Immature natural killer cell (primary cell): ENCODE measurements around the gene DNAJC5. TPM values are rescaled to one million over a fixed set of nuclear protein-coding genes. Genes with fewer than 3 reads are reported as not detected.

ENCODE experiments used
- DNase-seq, 3 donors: peaks; one replicate each; pipeline ENCODE4 v3.0.0; 2022; ENCODE audit warnings: mixed read lengths in 1 of 3
- H3K27ac Mint-ChIP-seq, 6 donors: one replicate each; pipeline ENCODE4 v1.8.0; 2020; ENCODE audit warnings: mixed read lengths in 6 of 6, mild to moderate bottlenecking in 5 of 6, inconsistent platforms in 4 of 6, moderate library complexity in 3 of 6
- H3K27me3 Mint-ChIP-seq, 3 donors: one replicate each; pipeline ENCODE4 v1.8.0; 2020 to 2021; ENCODE audit warnings: low read depth in 3 of 3, mild to moderate bottlenecking in 3 of 3, mixed read lengths in 3 of 3, moderate library complexity in 3 of 3, inconsistent platforms in 1 of 3
- H3K36me3 Mint-ChIP-seq, 3 donors: one replicate each; pipeline ENCODE4 v1.8.0; 2020; ENCODE audit warnings: mixed read lengths in 3 of 3, inconsistent platforms in 2 of 3, mild to moderate bottlenecking in 2 of 3
- H3K4me1 Mint-ChIP-seq, 2 donors: one replicate each; pipeline ENCODE4 v1.8.0; 2020; ENCODE audit warnings: inconsistent platforms in 2 of 2, mild to moderate bottlenecking in 2 of 2, mixed read lengths in 2 of 2, moderate library complexity in 1 of 2
- H3K4me3 Mint-ChIP-seq, 5 donors: one replicate each; pipeline ENCODE4 v1.8.0; 2020; ENCODE audit warnings: mild to moderate bottlenecking in 5 of 5, mixed read lengths in 5 of 5, inconsistent platforms in 3 of 5, moderate library complexity in 3 of 5
- H3K9me3 Mint-ChIP-seq, 6 donors: one replicate each; pipeline ENCODE4 v1.8.0; 2020; ENCODE audit warnings: mild to moderate bottlenecking in 6 of 6, mixed read lengths in 6 of 6, inconsistent platforms in 4 of 6, moderate library complexity in 3 of 6
- polyA plus RNA-seq, 3 donors: library from polyadenylated mRNA; unstranded; fragments of 300-500 nt; fragmentation: Illumina TruSeq; gene quantifications; one replicate each; pipeline ENCODE4 v1.2.3, GENCODE V29; 2021

The DNAJC5 gene
- polyA plus RNA-seq, 3 donors from 2014 or later: 1.4 to 8.2 (median 2.9) TPM

DNA sequence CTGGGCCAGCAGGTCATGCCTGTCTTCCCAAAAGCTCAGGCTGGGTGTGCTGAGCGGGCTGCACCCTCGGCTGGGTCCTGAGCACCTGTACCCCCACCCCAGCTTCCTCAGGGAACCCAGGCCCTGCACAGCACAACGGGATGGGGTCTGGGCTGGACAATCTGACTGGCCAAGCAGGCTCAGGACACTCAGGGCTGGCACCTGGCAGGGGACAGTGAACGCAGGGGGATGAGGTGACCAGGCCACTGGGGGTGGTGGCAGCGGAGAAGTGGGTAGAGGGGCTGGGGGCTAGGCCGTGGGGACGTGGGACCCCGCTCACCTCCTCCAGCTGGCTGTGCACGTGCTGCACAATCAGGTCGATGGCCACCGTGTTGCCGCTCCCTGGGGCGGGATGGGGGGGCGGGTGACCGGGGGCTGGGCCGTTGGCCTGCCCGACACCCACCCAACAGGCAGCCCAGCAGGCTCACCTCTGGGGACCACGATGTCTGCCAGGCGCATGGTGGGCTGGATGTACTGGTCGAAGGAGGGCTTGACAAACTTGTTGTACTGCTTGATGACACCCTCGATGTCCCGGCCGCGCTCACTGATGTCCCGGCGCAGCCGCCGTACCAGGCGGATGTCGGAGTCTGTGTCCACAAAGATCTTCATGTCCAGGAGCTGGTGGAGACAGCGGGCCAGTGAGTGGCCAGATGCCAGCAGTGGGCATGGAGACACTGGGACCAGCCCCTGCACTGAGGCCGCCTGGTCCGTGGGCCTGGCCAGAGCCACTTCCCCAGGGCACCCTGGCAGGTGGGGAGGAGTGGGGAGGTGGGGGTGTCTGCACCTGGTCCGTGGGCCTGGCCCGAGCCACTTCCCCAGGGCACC, 49.4 kb downstream of the DNAJC5 start:
- Mint-ChIP-seq H3K27ac (no peak overlapping the region), H3K27me3 (peaks cover 11 to 24% (median 18%) of the 10 kb centered on the region in 3 donors), H3K9me3 (no peaks in the 10 kb centered on the region), H3K36me3 (peaks cover 0 to 4% (median 0%) of the 10 kb centered on the region in 3 donors), H3K4me3 (no peak overlapping the region), H3K4me1 (peaks cover 33 to 47% of the 10 kb centered on the region in 2 donors)
- no peak for DNase-seq

DNA sequence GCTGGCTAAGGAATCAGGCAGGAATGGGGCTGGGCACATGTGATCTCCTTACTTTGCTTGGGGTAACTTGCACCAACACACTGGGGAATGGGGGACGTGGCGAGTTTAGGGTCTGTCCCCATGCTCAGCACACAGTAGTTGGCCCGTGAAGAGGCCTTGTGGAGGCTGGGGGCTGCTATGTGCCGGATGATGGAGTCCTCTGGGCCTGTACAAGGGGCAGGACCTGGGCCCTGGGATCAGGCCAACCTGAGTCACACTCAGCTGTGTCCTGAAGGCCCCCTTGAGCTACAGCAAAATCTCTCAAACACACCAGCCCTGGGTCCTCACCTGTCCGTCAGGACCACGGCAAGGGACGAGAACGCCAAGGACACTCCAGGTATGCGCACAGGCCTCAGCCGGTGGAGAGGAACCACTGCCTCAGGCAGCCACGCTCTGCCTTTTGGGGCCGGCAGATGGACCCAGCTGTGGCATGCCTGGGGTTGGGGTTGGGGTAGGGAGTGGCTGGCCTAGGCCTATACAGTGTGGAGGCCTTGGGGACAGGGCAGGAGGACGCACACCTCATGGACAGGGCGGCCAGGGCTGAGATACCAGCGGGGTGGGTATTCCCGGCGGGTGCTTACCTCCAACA, 50.2 kb downstream of the DNAJC5 start:
- no peak overlapping the region for H3K27ac Mint-ChIP-seq
- peak overlapping the region in 1 of 5 donors; percentile 7 for H3K4me3 Mint-ChIP-seq
- H3K36me3 Mint-ChIP-seq: peaks cover 0 to 4% (median 0%) of the 10 kb centered on the region in 3 donors
- no peak for DNase-seq
- H3K27me3 Mint-ChIP-seq: peaks cover 12 to 24% (median 21%) of the 10 kb centered on the region in 3 donors
- no peaks in the 10 kb centered on the region for H3K9me3 Mint-ChIP-seq
- H3K4me1 Mint-ChIP-seq: peaks cover 41 to 52% of the 10 kb centered on the region in 2 donors

DNA sequence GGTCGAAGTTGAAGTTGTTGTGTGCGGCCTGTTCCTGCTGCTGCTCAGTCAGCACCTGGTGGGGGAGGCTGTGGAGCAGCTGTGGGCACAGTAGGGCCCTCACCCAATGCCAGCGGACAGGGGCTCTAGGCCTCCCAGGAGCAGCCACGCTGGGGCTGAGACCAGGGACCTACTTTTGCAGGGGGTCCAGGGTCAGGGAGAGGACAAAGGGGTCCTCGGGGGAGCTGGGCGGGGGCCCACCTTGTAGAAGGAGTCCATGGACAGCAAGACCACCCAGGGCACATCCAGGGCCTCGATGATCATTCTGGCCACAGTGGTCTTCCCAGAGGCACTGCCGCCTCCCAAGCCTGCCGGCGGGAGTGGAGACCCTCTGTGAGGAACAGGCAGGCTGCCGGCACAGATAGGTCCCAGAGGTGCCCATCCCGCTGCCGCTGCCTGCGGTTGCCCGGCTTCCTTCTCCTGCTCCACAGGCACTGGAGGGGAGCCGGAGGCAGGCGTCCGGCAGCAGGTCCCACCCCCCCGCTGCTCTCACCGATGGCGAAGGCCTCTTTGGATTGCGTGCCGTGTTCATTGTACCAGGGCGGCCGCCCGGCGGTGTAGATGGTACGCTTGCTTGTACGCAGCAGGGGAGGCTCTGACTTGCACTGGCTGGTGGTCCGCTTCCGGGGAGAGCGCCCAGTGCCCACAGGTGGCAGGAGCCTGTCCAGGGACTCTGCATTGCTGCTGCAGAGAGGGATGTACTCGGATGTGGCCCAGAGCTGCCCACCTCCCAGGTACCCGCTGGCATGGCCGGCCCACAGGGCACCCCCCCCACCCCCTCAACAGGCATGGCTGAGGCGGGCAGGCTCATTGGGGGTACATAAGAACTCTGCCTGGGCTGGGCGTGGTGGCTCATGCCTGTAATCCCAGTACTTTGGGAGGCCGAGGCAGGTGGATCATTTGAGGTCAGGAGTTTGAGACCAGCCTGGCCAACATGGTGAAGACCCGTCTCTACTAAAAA, 51.3 kb downstream of the DNAJC5 start:
- peaks cover 0 to 4% (median 0%) of the 10 kb centered on the region in 3 donors for H3K36me3 Mint-ChIP-seq
- no peak overlapping the region for H3K4me3 Mint-ChIP-seq
- H3K4me1 Mint-ChIP-seq: peaks cover 41 to 50% of the 10 kb centered on the region in 2 donors
- DNase-seq: no peak
- no peak overlapping the region for H3K27ac Mint-ChIP-seq
- H3K27me3 Mint-ChIP-seq: peaks cover 12 to 21% (median 19%) of the 10 kb centered on the region in 3 donors
- H3K9me3 Mint-ChIP-seq: no peaks in the 10 kb centered on the region

- Mint-ChIP-seq H3K27ac (peak overlapping the region in 4 of 6 donors; percentile 35 to 76 (median 74)), H3K27me3 (peaks cover 12 to 20% (median 18%) of the 10 kb centered on the region in 3 donors), H3K4me1 (peaks cover 40 to 46% of the 10 kb centered on the region in 2 donors), H3K4me3 (peak overlapping the region; percentile 57 to 91 (median 71)), H3K36me3 (peaks cover 0 to 4% (median 0%) of the 10 kb centered on the region in 3 donors), H3K9me3 (no peaks in the 10 kb centered on the region)
- no peak for DNase-seq
Measured at GRCh38 chr20:63946986-63947637, 52.2 kb downstream of the DNAJC5 start.

DNA sequence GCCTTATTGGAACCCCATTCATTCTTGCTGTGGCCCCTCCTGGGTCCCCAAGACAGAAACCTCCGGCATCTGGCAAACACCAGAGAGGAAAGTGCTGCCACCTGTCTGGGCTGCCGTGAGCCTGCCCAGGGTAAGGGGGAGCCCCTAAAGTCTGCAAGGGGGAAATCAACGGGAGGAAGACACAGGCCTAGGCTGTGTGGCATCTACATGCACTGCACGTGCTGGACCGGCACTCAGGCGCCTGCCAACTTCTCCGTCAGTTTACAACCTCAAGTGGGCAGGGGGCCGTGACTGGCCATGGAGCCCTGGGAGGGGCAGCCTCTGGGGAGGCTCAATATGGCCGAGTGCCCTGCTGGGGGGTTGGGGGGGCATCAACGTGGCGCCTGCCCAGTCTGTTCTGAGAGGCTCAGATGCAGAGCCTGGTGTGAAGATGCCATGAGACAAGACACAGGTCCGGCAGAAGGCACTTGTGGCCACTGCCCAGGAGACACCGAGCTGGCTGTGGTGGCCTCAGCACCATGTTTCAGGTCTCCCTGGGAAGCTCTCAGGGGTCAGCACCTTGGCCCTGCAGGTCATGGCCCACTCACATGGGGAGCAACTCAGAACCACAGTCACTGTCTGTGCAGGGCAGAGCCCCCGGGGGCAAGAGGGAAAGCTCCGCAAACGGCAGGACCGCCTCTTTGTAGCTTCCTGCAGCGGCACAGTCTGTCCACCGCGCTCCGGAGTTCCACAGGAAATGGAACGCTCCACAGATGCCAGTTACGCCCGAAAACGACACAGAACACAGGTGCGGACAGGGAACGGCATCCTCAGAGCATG, 52.9 kb downstream of the DNAJC5 start:
- peaks cover 0 to 4% (median 0%) of the 10 kb centered on the region in 3 donors for H3K36me3 Mint-ChIP-seq
- H3K9me3 Mint-ChIP-seq: no peaks in the 10 kb centered on the region
- H3K27ac Mint-ChIP-seq: peak overlapping the region; percentile 29 to 96 (median 94)
- H3K4me1 Mint-ChIP-seq: peaks cover 35 to 43% of the 10 kb centered on the region in 2 donors
- peak overlapping the region; percentile 80 to 94 (median 83) for H3K4me3 Mint-ChIP-seq
- peak in 2 of 3 donors; percentile 24 to 37 for DNase-seq
- H3K27me3 Mint-ChIP-seq: peaks cover 12 to 21% (median 15%) of the 10 kb centered on the region in 3 donors

GRCh38 chr20:63950701-63951397, 55.9 kb downstream of the DNAJC5 start:
- peaks cover 10 to 26% (median 24%) of the 10 kb centered on the region in 3 donors for H3K27me3 Mint-ChIP-seq
- H3K9me3 Mint-ChIP-seq: no peaks in the 10 kb centered on the region
- H3K27ac Mint-ChIP-seq: no peak overlapping the region
- H3K4me1 Mint-ChIP-seq: peaks cover 49% of the 10 kb centered on the region in 2 donors
- no peaks in the 10 kb centered on the region for H3K36me3 Mint-ChIP-seq
- no peak for DNase-seq
- no peak overlapping the region for H3K4me3 Mint-ChIP-seq

- Mint-ChIP-seq H3K27me3 (peaks cover 10 to 26% (median 24%) of the 10 kb centered on the region in 3 donors), H3K27ac (no peak overlapping the region), H3K9me3 (no peaks in the 10 kb centered on the region), H3K4me1 (peaks cover 49 to 51% of the 10 kb centered on the region in 2 donors), H3K4me3 (no peak overlapping the region), H3K36me3 (no peaks in the 10 kb centered on the region)
- no peak for DNase-seq
Measured at GRCh38 chr20:63951398-63952209, 56.7 kb downstream of the DNAJC5 start.

DNA sequence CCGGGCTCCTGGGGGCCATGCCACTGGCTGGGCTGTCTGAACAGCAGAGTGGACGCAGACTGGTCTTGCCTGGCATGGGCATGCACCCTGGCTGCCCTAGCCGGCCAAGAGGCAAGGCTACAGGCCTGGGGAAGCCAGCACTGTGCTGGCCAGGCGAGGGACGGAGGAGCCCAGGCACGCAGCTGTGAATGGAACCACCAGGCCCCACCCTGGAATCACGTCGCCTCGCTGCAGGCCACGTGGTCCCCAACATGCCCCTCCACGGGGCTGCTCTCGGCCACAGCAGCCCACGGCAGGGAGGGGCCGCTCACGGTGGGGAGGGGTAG, 57.2 kb downstream of the DNAJC5 start:
- Mint-ChIP-seq H3K4me3 (no peak overlapping the region), H3K36me3 (no peaks in the 10 kb centered on the region), H3K4me1 (peaks cover 43 to 47% of the 10 kb centered on the region in 2 donors), H3K27ac (no peak overlapping the region), H3K27me3 (peaks cover 10 to 23% (median 22%) of the 10 kb centered on the region in 3 donors), H3K9me3 (no peaks in the 10 kb centered on the region)
- no peak for DNase-seq

DNA sequence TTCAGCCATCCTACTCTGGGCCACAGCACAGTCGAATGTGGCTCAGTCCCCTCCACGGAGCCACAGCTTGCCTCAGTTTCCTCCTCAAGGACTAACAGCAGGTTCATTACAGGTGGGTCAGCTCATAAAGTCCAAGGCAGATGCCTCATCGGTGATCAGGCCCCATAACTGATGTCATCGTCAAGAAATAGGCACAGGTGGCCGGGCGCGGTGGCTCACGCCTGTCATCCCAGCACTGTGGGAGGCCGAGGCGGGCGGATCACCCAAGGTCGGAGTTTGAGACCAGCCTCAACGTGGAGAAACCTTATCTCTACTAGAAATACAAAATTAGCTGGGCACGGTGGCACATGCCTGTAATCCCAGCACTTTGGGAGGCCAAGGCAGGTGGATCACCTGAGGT, 57.8 kb downstream of the DNAJC5 start:
- Mint-ChIP-seq H3K27ac (peak overlapping the region in 1 of 6 donors; percentile 60), H3K36me3 (no peaks in the 10 kb centered on the region), H3K27me3 (peaks cover 10 to 22% (median 21%) of the 10 kb centered on the region in 3 donors), H3K9me3 (no peaks in the 10 kb centered on the region), H3K4me3 (no peak overlapping the region), H3K4me1 (peaks cover 37 to 41% of the 10 kb centered on the region in 2 donors)
- no peak for DNase-seq

DNA sequence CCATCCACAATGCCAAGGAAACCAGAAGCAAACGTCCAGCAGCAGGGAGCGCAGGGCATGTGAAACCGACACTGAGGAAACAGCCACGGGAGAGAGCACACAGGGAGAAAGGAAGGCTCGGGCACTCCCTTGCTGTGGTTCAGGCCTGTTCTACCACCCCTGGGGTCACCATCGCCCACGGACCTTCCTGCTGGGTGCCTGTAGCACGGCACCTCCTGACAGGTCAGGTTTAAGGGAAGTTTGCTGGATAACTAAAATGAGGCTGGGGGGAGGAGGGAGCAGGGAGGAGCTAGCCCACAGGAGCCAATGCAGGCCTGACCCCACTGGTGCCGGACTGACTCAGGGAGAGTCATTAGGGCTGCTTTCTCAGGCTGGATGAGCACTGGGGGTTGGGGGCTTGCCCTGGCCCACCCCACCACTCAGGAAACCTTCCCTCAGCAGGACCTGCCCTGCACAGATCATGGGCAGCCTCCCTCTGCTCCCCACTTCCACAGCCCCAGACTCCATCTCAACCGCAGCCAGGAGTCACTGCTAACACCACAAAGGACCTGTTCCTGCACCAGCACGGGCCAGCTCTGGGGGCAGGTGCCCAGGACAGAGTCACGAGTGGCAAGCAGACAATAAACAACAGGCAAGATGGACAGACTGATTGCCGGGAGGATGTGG, 59.0 kb downstream of the DNAJC5 start:
- Mint-ChIP-seq H3K4me1 (peaks cover 26 to 30% of the 10 kb centered on the region in 2 donors), H3K4me3 (peak overlapping the region; percentile 63 to 82 (median 74)), H3K36me3 (no peaks in the 10 kb centered on the region), H3K27ac (peak overlapping the region in 4 of 6 donors; percentile 45 to 74 (median 70)), H3K27me3 (peaks cover 6 to 14% (median 12%) of the 10 kb centered on the region in 3 donors), H3K9me3 (no peaks in the 10 kb centered on the region)
- DNase-seq: no peak
